PFSK-1 (cell line): ENCODE measurements around the gene CCDC30.

Source experiments
- POLR2AphosphoS5 ChIP-seq: IDR thresholded peaks from 2 replicates; pipeline ENCODE4 v1.6.1; 2012; ENCODE audit warnings: low read depth, mild to moderate bottlenecking, control low read depth, low read length, moderate library complexity
- REST ChIP-seq, 2 experiments: IDR thresholded peaks; 2 replicates each; pipeline versions ENCODE4 v1.6.1 to v1.8.0; 2011 to 2012; ENCODE audit warnings: low read depth in 2 of 2, low read length in 2 of 2, control low read depth in 1 of 2, inconsistent platforms in 1 of 2, mild to moderate bottlenecking in 1 of 2, moderate library complexity in 1 of 2; ENCODE audit not compliant: insufficient read depth in 1 of 2
- SIN3A ChIP-seq: IDR thresholded peaks from 2 replicates; pipeline ENCODE4 v1.6.1; 2012; ENCODE audit warnings: mild to moderate bottlenecking, low read length, moderate library complexity, borderline replicate concordance; ENCODE audit not compliant: insufficient read depth
- TAF1 ChIP-seq: IDR thresholded peaks from 2 replicates; pipeline ENCODE4 v1.6.1; 2012; ENCODE audit warnings: low read length, control low read depth, borderline replicate concordance; ENCODE audit not compliant: insufficient read depth

GRCh38 chr1:42613803-42614131, 150.7 kb downstream of the CCDC30 start:
- TF ChIP-seq REST (IDR thresholded peaks at IDR 0.05; ENCODE audit: insufficient read depth in 1 of 2, low read depth in 2 of 2, low read length in 2 of 2) (no peak), SIN3A (no peak), POLR2AphosphoS5 (no peak), TAF1 (no peak)
